ENCODE measurements around the gene ZNF346.

GRCh38 chr5:177005619-177006264 lies 16.8 kb upstream of the ZNF346 start:
- TF ChIP-seq ZBTB7A (IDR thresholded peaks at IDR 0.05; ENCODE audit: low read depth) (no peak), TAF1 (IDR thresholded peaks at IDR 0.05; ENCODE audit: low read depth) (no peak; the same call in 1 of the 2 replicates), RAD21 (IDR thresholded peaks at IDR 0.05; ENCODE audit: low read depth) (no peak), EP300 (IDR thresholded peaks at IDR 0.05; ENCODE audit: borderline replicate concordance) (no peak), YY1 (IDR thresholded peaks at IDR 0.05; ENCODE audit: low read depth) (no peak), FOXM1 (IDR thresholded peaks at IDR 0.05; ENCODE audit: borderline replicate concordance, low read depth) (no peak), NFIC (IDR thresholded peaks at IDR 0.05) (peak; percentile 24; the same call in 1 of the 2 replicates), TEAD4 (IDR thresholded peaks at IDR 0.05) (no peak), TCF12 (IDR thresholded peaks at IDR 0.05; ENCODE audit: low read depth) (no peak)
